GM21737 (cell line): ENCODE data around the gene SLC24A4.

Experiments used
- ATAC-seq: cut with Tn5 transposase; IDR thresholded peaks from one replicate; pipeline ENCODE4 v1.9.1; 2021; ENCODE audit warnings: mild to moderate bottlenecking, moderate library complexity; ENCODE audit not compliant: unreplicated experiment

SLC24A4 gene

GRCh38 chr14:92494512-92494911 lies 171.5 kb downstream of the SLC24A4 start:
- ATAC-seq, result no peak

- ATAC-seq, result no peak
Observed at GRCh38 chr14:92495027-92495426, 172.1 kb downstream of the SLC24A4 start.

GRCh38 chr14:92496191-92496857 lies 173.4 kb downstream of the SLC24A4 start:
- no peak for ATAC-seq

GRCh38 chr14:92497391-92497790 lies 174.4 kb downstream of the SLC24A4 start:
- ATAC-seq, result no peak

- no peak for ATAC-seq
Observed at GRCh38 chr14:92499234-92499633, 176.3 kb downstream of the SLC24A4 start.

- no peak for ATAC-seq
Observed at GRCh38 chr14:92500491-92500941, 177.6 kb downstream of the SLC24A4 start.

- no peak for ATAC-seq
Observed at GRCh38 chr14:92501891-92502351, 179.0 kb downstream of the SLC24A4 start.

- no peak for ATAC-seq
Observed at GRCh38 chr14:92502541-92503286, 179.7 kb downstream of the SLC24A4 start.

GRCh38 chr14:92503756-92504491 lies 181.0 kb downstream of the SLC24A4 start:
- no peak for ATAC-seq

- no peak for ATAC-seq
Observed at GRCh38 chr14:92505826-92506225, 182.9 kb downstream of the SLC24A4 start.

- no peak for ATAC-seq
Observed at GRCh38 chr14:92506231-92506630, 183.3 kb downstream of the SLC24A4 start.

- ATAC-seq, result peak; percentile 51
Observed at GRCh38 chr14:92507174-92507768, 184.3 kb downstream of the SLC24A4 start.

GRCh38 chr14:92510972-92511371 lies 188.0 kb downstream of the SLC24A4 start:
- no peak for ATAC-seq

GRCh38 chr14:92511453-92512238 lies 188.7 kb downstream of the SLC24A4 start:
- no peak for ATAC-seq

- ATAC-seq, result no peak
Observed at GRCh38 chr14:92512807-92513203, 189.8 kb downstream of the SLC24A4 start.

- peak; percentile 61 for ATAC-seq
Observed at GRCh38 chr14:92513204-92513965, 190.4 kb downstream of the SLC24A4 start, which contains the start of gene RIN3. TSS of gene RIN3 (plus strand) at chr14:92513781. CDS start at chr14:92513933, 152 bp downstream.

GRCh38 chr14:92513966-92514843 lies 191.2 kb downstream of the SLC24A4 start:
- ATAC-seq, result peak; percentile 24

- no peak for ATAC-seq
Observed at GRCh38 chr14:92514844-92515514, 192.0 kb downstream of the SLC24A4 start.
